ENCODE data around the gene HIRIP3. TPM values are rescaled to one million over a fixed set of nuclear protein-coding genes. Genes with fewer than 3 reads are reported as not detected.

The HIRIP3 gene
- total RNA-seq, 1 donor, result 4.7 TPM

- no peak for TF ChIP-seq CTCF (IDR thresholded peaks at IDR 0.05; ENCODE audit: insufficient read depth, low read depth, low read length)
- DNase-seq (ENCODE audit: low read depth), result no peak
- H3K4me3 ChIP-seq (ENCODE audit: low read depth, low read length), result no peak overlapping the region
Measured at GRCh38 chr16:30004424-30004776, 9.0 kb upstream of the HIRIP3 start.

- TF ChIP-seq CTCF (IDR thresholded peaks at IDR 0.05; ENCODE audit: insufficient read depth, low read depth, low read length), result no peak
- DNase-seq (ENCODE audit: low read depth), result no peak
- no peak overlapping the region for H3K4me3 ChIP-seq (ENCODE audit: low read depth, low read length)
Measured at GRCh38 chr16:30003670-30004423, 8.4 kb upstream of the HIRIP3 start.

- no peak overlapping the region for H3K4me3 ChIP-seq (ENCODE audit: low read depth, low read length)
- TF ChIP-seq CTCF (IDR thresholded peaks at IDR 0.05; ENCODE audit: insufficient read depth, low read depth, low read length), result no peak
- DNase-seq (ENCODE audit: low read depth), result no peak
Measured at GRCh38 chr16:30002614-30003346, 7.4 kb upstream of the HIRIP3 start.

GRCh38 chr16:30000735-30001631, 5.6 kb upstream of the HIRIP3 start:
- no peak for TF ChIP-seq CTCF (IDR thresholded peaks at IDR 0.05; ENCODE audit: insufficient read depth, low read depth, low read length)
- DNase-seq (ENCODE audit: low read depth), result no peak
- no peak overlapping the region for H3K4me3 ChIP-seq (ENCODE audit: low read depth, low read length)

DNA sequence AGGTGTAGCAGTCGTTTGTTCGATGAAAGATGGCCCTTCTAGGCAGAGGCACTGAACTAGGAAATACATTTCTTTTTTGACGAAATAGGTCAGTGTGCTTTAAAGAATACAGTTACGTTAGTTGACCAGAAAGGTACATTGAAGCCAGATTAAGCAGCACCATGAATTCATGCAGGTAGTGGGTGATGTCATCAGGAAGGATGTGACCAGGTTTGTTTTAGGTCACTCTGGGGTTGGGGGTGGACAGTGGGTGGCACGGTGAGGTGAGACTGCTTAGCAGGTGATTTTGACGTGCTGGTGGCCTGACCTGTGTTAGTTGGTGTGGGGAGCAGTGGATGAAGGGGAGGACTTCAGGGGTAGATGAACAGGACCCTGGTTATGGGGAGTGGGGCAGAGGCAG, 4.2 kb upstream of the HIRIP3 start:
- TF ChIP-seq CTCF (IDR thresholded peaks at IDR 0.05; ENCODE audit: insufficient read depth, low read depth, low read length), result no peak
- no peak for DNase-seq (ENCODE audit: low read depth)

GRCh38 chr16:29996766-29997250, 1.4 kb upstream of the HIRIP3 start:
- DNase-seq (ENCODE audit: low read depth), result no peak
- no peak for TF ChIP-seq CTCF (IDR thresholded peaks at IDR 0.05; ENCODE audit: insufficient read depth, low read depth, low read length)
- peak overlapping the region; percentile 96 for H3K4me3 ChIP-seq (ENCODE audit: low read depth, low read length)

More for the DNA sequence above, 4.2 kb upstream of the HIRIP3 start:
- H3K4me3 ChIP-seq (ENCODE audit: low read depth, low read length), result no peak overlapping the region

All from fibroblast of villous mesenchyme (primary cell).